CD14-positive monocyte (primary cell): ENCODE measurements around the gene RNF44. TPM values are rescaled to one million over a fixed set of nuclear protein-coding genes. Genes with fewer than 3 reads are reported as not detected.
"Not testable (repeated sequence)": the region's sequence is repeated elsewhere in the genome, so short reads cannot be mapped to it uniquely, and the experiment has no call there.

ENCODE experiments used
- DNase-seq, 3 donors: peaks; one replicate each; pipeline ENCODE4 v3.0.0-alpha.2; 2011 to 2022
- H2AFZ ChIP-seq: 2 replicates; pipeline ENCODE4 v1.6.0; 2012; ENCODE audit warnings: mild to moderate bottlenecking, low read depth, low read length, inconsistent platforms; ENCODE audit not compliant: insufficient read depth, poor library complexity, severe bottlenecking
- H3K27ac ChIP-seq, 2 donors: 1 replicate in 1 of 2; 2 replicates in 1 of 2; pipeline ENCODE4 v1.5.1; 2012 to 2013; ENCODE audit warnings: low read length in 2 of 2, control low read depth in 1 of 2, inconsistent platforms in 1 of 2, low read depth in 1 of 2, mild to moderate bottlenecking in 1 of 2
- H3K27me3 ChIP-seq, 2 donors: one replicate each; pipeline versions ENCODE4 v1.6.0 to v1.6.1; 2011 to 2013; ENCODE audit warnings: low read length in 2 of 2; ENCODE audit not compliant: control insufficient read depth in 2 of 2, insufficient read depth in 2 of 2
- H3K36me3 ChIP-seq, 2 donors: replicated peaks in 1 of 2; 1 replicate in 1 of 2; 2 replicates in 1 of 2; pipeline versions ENCODE4 v1.5.1 to v1.6.1; 2012 to 2013; ENCODE audit warnings: low read length in 2 of 2, control low read depth in 1 of 2, inconsistent platforms in 1 of 2, mild to moderate bottlenecking in 1 of 2; ENCODE audit not compliant: insufficient read depth in 2 of 2, control insufficient read depth in 1 of 2
- H3K4me1 ChIP-seq, 2 donors: 1 replicate in 1 of 2; 2 replicates in 1 of 2; pipeline versions ENCODE4 v1.5.1 to v1.6.1; 2012 to 2013; ENCODE audit warnings: low read length in 2 of 2, control low read depth in 1 of 2, inconsistent platforms in 1 of 2, mild to moderate bottlenecking in 1 of 2, moderate library complexity in 1 of 2; ENCODE audit not compliant: insufficient read depth in 2 of 2, control insufficient read depth in 1 of 2
- H3K4me2 ChIP-seq: replicated peaks from 2 replicates; pipeline ENCODE3; 2012; ENCODE audit warnings: low read length, moderate library complexity, mild to moderate bottlenecking; ENCODE audit not compliant: poor library complexity, severe bottlenecking; ENCODE audit errors: extremely low read depth
- H3K4me3 ChIP-seq, 3 experiments: fragments of 200-600 bp in 1 of 3; sonication (generic) in 1 of 3; replicated peaks in 1 of 3; 1 replicate in 2 of 3; 2 replicates in 1 of 3; pipeline ENCODE4 v1.5.1; 2011 to 2013; ENCODE audit warnings: low read length in 3 of 3, mild to moderate bottlenecking in 3 of 3, control low read depth in 2 of 3, low read depth in 2 of 3, inconsistent platforms in 1 of 3, moderate library complexity in 1 of 3
- H3K79me2 ChIP-seq: 2 replicates; pipeline ENCODE4 v1.6.0; 2012; ENCODE audit warnings: mild to moderate bottlenecking, control low read depth, inconsistent platforms, low read length, moderate library complexity; ENCODE audit not compliant: insufficient read depth
- H3K9ac ChIP-seq: 2 replicates; pipeline ENCODE4 v1.6.0; 2017; ENCODE audit warnings: low read length, mild to moderate bottlenecking; ENCODE audit not compliant: insufficient read depth, poor library complexity, severe bottlenecking
- H3K9me3 ChIP-seq, 2 donors: replicated peaks in 1 of 2; 1 replicate in 1 of 2; 2 replicates in 1 of 2; pipeline versions ENCODE4 v1.5.1 to v1.6.1; 2012 to 2013; ENCODE audit warnings: low read length in 2 of 2, control low read depth in 1 of 2; ENCODE audit not compliant: control insufficient read depth in 1 of 2, insufficient read depth in 1 of 2
- H4K20me1 ChIP-seq: 2 replicates; pipeline ENCODE4 v1.6.0; 2012; ENCODE audit warnings: mild to moderate bottlenecking, low read length, control low read depth, moderate library complexity; ENCODE audit not compliant: insufficient read depth
- H3K27ac Mint-ChIP-seq, 7 donors: one replicate each; pipeline ENCODE4 v1.8.0; 2020; ENCODE audit warnings: mild to moderate bottlenecking in 7 of 7, mixed read lengths in 7 of 7, moderate library complexity in 6 of 7, inconsistent platforms in 2 of 7
- H3K27me3 Mint-ChIP-seq, 3 donors: one replicate each; pipeline ENCODE4 v1.8.0; 2021 to 2022; ENCODE audit warnings: low read depth in 3 of 3, mild to moderate bottlenecking in 3 of 3, mixed read lengths in 3 of 3, moderate library complexity in 3 of 3, inconsistent platforms in 1 of 3
- H3K36me3 Mint-ChIP-seq, 2 donors: one replicate each; pipeline ENCODE4 v1.8.0; 2020; ENCODE audit warnings: mixed read lengths in 2 of 2, inconsistent platforms in 1 of 2, mild to moderate bottlenecking in 1 of 2
- H3K4me1 Mint-ChIP-seq: one replicate; pipeline ENCODE4 v1.8.0; 2020; ENCODE audit warnings: mild to moderate bottlenecking, mixed read lengths
- H3K4me3 Mint-ChIP-seq, 2 donors: one replicate each; pipeline ENCODE4 v1.8.0; 2020; ENCODE audit warnings: mild to moderate bottlenecking in 2 of 2, mixed read lengths in 2 of 2, moderate library complexity in 1 of 2
- H3K9me3 Mint-ChIP-seq, 7 donors: one replicate each; pipeline ENCODE4 v1.8.0; 2020 to 2022; ENCODE audit warnings: mixed read lengths in 7 of 7, mild to moderate bottlenecking in 6 of 7, moderate library complexity in 6 of 7, inconsistent platforms in 2 of 7
- CTCF ChIP-seq: fragments of 200-600 bp; IDR thresholded peaks from one replicate; pipeline ENCODE4 v1.8.0; 2022; ENCODE audit warnings: antibody characterized with exemption, mild to moderate bottlenecking
- WGBS: methylation state at CpG from one replicate; pipeline ENCODE4 v1.1.5; 2013; ENCODE audit warnings: missing lambda C conversion rate; ENCODE audit not compliant: insufficient coverage; 5-methylcytosine and 5-hydroxymethylcytosine counted together
- intact Hi-C, 2 donors: fragments of 100-400 bp; cut with micrococcal nuclease; formaldehyde crosslinking; loops; one replicate each; pipeline versions ENCODE4 v1.15.0 to v1.15.1; 2023
- polyA plus RNA-seq, 3 donors: library from polyadenylated mRNA; depleted of rRNA in 1 of 3; unstranded in 2 of 3; stranded (reverse) in 1 of 3; fragments of 300-500 nt in 2 of 3; fragments of >200 nt in 1 of 3; fragmentation: Illumina TruSeq in 2 of 3; gene quantifications; 1 replicate in 2 of 3; 2 replicates in 1 of 3; pipeline ENCODE4 v1.2.3, GENCODE V29; 2012 to 2021

Gene RNF44
- polyA plus RNA-seq, 3 donors, result 1.9 to 133 (median 3.1) TPM

GRCh38 chr5:176489077-176489476 lies 48.1 kb downstream of the RNF44 start:
- Mint-ChIP-seq H3K27me3 (no peaks in the 10 kb centered on the region), H3K36me3 (peaks cover 65 to 86% of the 10 kb centered on the region in 2 donors), H3K4me1 (peaks cover 9% of the 10 kb centered on the region), H3K27ac (peak overlapping the region in 3 of 7 donors; percentile 15 to 37 (median 28)), H3K9me3 (no peaks in the 10 kb centered on the region), H3K4me3 (no peak overlapping the region)
- no peak overlapping the region for H3K4me3 ChIP-seq
- H4K20me1 ChIP-seq, result peaks cover 34% of the 10 kb centered on the region
- no peak for DNase-seq
- H3K36me3 ChIP-seq, result peaks cover 59 to 96% of the 10 kb centered on the region in 2 donors
- H3K4me1 ChIP-seq, result no peaks in the 10 kb centered on the region
- H2AFZ ChIP-seq, result no peak overlapping the region
- H3K9ac ChIP-seq, result no peak overlapping the region
- no peak overlapping the region for H3K4me2 ChIP-seq
- H3K27me3 ChIP-seq, result no peaks in the 10 kb centered on the region
- peaks cover 3% of the 10 kb centered on the region for H3K79me2 ChIP-seq
- no peaks in the 10 kb centered on the region for H3K9me3 ChIP-seq
- no peak for TF ChIP-seq CTCF
- no CpG with 5 or more reads among the region's 1 CpG for WGBS
- peak overlapping the region in 1 of 2 donors; percentile 11 for H3K27ac ChIP-seq
- intact Hi-C loops, result no loop called here

- Mint-ChIP-seq H3K27ac (peak overlapping the region in 2 of 7 donors; percentile 45 to 50), H3K36me3 (peaks cover 57 to 86% of the 10 kb centered on the region in 2 donors)
- H3K9me3 Mint-ChIP-seq, H3K4me3 Mint-ChIP-seq, H3K9ac ChIP-seq, H3K4me1 ChIP-seq, H2AFZ ChIP-seq, H3K4me2 ChIP-seq, H3K4me3 ChIP-seq, H3K27ac ChIP-seq, H3K27me3 ChIP-seq, H3K4me1 Mint-ChIP-seq, H3K9me3 ChIP-seq, H3K27me3 Mint-ChIP-seq, intact Hi-C loops, DNase-seq: not testable (repeated sequence)
- Histone ChIP-seq H4K20me1 (peaks cover 49% of the 10 kb centered on the region), H3K36me3 (peaks cover 47 to 93% of the 10 kb centered on the region in 2 donors), H3K79me2 (peaks cover 11% of the 10 kb centered on the region)
- WGBS, result 100% methylated on average over 1 of the region's 4 CpGs
Observed at GRCh38 chr5:176487160-176487559, 50.0 kb downstream of the RNF44 start.
